Activated CD4-positive, alpha-beta T cell treated with anti-CD3 and anti-CD28 coated beads for 36 hours (primary cell): ENCODE results near the gene DUSP15. TPM values are rescaled to one million over a fixed set of nuclear protein-coding genes. Genes with fewer than 3 reads are reported as not detected.
A peak's percentile ranks its signal among the peaks of the same experiment; 100 is the strongest.

Source experiments
- ATAC-seq: fragments of 200-7000 bp; cut with Tn5 transposase; one replicate; pipeline ENCODE4 v1.10.0; 2021; ENCODE audit warnings: mild to moderate bottlenecking, moderate library complexity
- CTCF ChIA-PET: fragments of 350-600 bp; sonication (Branson Sonifier 250); formaldehyde crosslinking; loops from one replicate; lab custom pipeline; 2021; ENCODE audit warnings: antibody characterized with exemption; lab: Charles Lee
- POLR2A ChIA-PET: fragments of 350-600 bp; sonication (Branson Sonifier 250); formaldehyde crosslinking; loops from one replicate; lab custom pipeline; 2021; ENCODE audit warnings: antibody characterized with exemption, inconsistent platforms; lab: Charles Lee
- DNase-seq: peaks from one replicate; pipeline ENCODE4 v3.0.0-alpha.2; 2020
- H3K27ac Mint-ChIP-seq: one replicate; pipeline ENCODE4 v1.8.0; 2021; ENCODE audit warnings: mixed read lengths
- H3K27me3 Mint-ChIP-seq: one replicate; pipeline ENCODE4 v1.8.0; 2021; ENCODE audit warnings: mixed read lengths
- H3K36me3 Mint-ChIP-seq: one replicate; pipeline ENCODE4 v1.8.0; 2021; ENCODE audit warnings: low read depth, mixed read lengths
- H3K4me1 Mint-ChIP-seq: one replicate; pipeline ENCODE4 v1.8.0; 2021; ENCODE audit warnings: mixed read lengths
- H3K4me3 Mint-ChIP-seq: one replicate; pipeline ENCODE4 v1.8.0; 2021; ENCODE audit warnings: mild to moderate bottlenecking, moderate library complexity, mixed read lengths
- H3K9me3 Mint-ChIP-seq: one replicate; pipeline ENCODE4 v1.8.0; 2021; ENCODE audit warnings: low read depth, mixed read lengths
- intact Hi-C, 2 experiments: fragments of 100-400 bp; cut with DNase I in 1 of 2; cut with micrococcal nuclease in 1 of 2; formaldehyde crosslinking; loops; one replicate each; pipeline versions ENCODE4 v1.14.2 to v1.15.1; 2022 to 2024; cut with DNase I, micrococcal nuclease
- total RNA-seq, 2 experiments: library from RNA; stranded (reverse); gene quantifications; one replicate each; pipeline ENCODE4 v1.2.3, GENCODE V29; 2021

DUSP15 gene
- total RNA-seq, 2 experiments from 2014 or later: not detected

GRCh38 chr20:31866221-31866620, 4.1 kb downstream of the DUSP15 start:
- POLR2A ChIA-PET: no interaction called here
- DNase-seq (no peak), ATAC-seq (no peak)
- no peaks in the 10 kb centered on the region for H3K36me3 Mint-ChIP-seq
- peaks cover 10% of the 10 kb centered on the region for H3K4me1 Mint-ChIP-seq
- intact Hi-C loops: no loop called here
- H3K9me3 Mint-ChIP-seq: no peaks in the 10 kb centered on the region
- CTCF ChIA-PET: no interaction called here
- peaks cover 25% of the 10 kb centered on the region for H3K27me3 Mint-ChIP-seq
- no peak overlapping the region for H3K4me3 Mint-ChIP-seq
- no peak overlapping the region for H3K27ac Mint-ChIP-seq

GRCh38 chr20:31864521-31865400, 5.6 kb downstream of the DUSP15 start:
- Mint-ChIP-seq H3K36me3 (no peaks in the 10 kb centered on the region), H3K4me3 (no peak overlapping the region), H3K27me3 (peaks cover 25% of the 10 kb centered on the region), H3K4me1 (peaks cover 9% of the 10 kb centered on the region), H3K27ac (no peak overlapping the region), H3K9me3 (no peaks in the 10 kb centered on the region)
- CTCF ChIA-PET: interaction anchor here (0.8 to 1.1 kb wide), 3 partner anchors 10 to 220 kb away, joined by 3 read pairs; no protein-coding TSS in a partner anchor
- no peak for DNase-seq
- intact Hi-C loops: no loop called here
- no peak for ATAC-seq
- POLR2A ChIA-PET: interaction anchor here (0.5 kb wide), 1 partner anchor 14 kb away, joined by 3 read pairs; no protein-coding TSS in a partner anchor

- peaks cover 8% of the 10 kb centered on the region for H3K4me1 Mint-ChIP-seq
- intact Hi-C loops: no loop called here
- POLR2A ChIA-PET: no interaction called here
- H3K4me3 Mint-ChIP-seq: no peak overlapping the region
- no peaks in the 10 kb centered on the region for H3K9me3 Mint-ChIP-seq
- peaks cover 24% of the 10 kb centered on the region for H3K27me3 Mint-ChIP-seq
- ATAC-seq (no peak), DNase-seq (no peak)
- no peaks in the 10 kb centered on the region for H3K36me3 Mint-ChIP-seq
- no peak overlapping the region for H3K27ac Mint-ChIP-seq
- CTCF ChIA-PET: interaction anchor here (0.8 to 1.1 kb wide), 2 partner anchors 8 to 218 kb away, joined by 3 read pairs; no protein-coding TSS in a partner anchor
Observed at GRCh38 chr20:31863296-31864085, 6.8 kb downstream of the DUSP15 start.

- H3K27ac Mint-ChIP-seq: no peak overlapping the region
- ChIA-PET POLR2A (no interaction called here), CTCF (interaction anchor here (0.6 to 1.0 kb wide), 2 partner anchors 16 to 339 kb away, joined by 3 to 4 read pairs; no protein-coding TSS in a partner anchor)
- intact Hi-C loops: no loop called here
- H3K9me3 Mint-ChIP-seq: no peaks in the 10 kb centered on the region
- peaks cover 26% of the 10 kb centered on the region for H3K27me3 Mint-ChIP-seq
- no peak overlapping the region for H3K4me3 Mint-ChIP-seq
- ATAC-seq (no peak), DNase-seq (no peak)
- H3K4me1 Mint-ChIP-seq: peaks cover 8% of the 10 kb centered on the region
- no peaks in the 10 kb centered on the region for H3K36me3 Mint-ChIP-seq
Observed at GRCh38 chr20:31862506-31862905, 7.8 kb downstream of the DUSP15 start.

- H3K27ac Mint-ChIP-seq: no peak overlapping the region
- no peak for ATAC-seq
Observed at GRCh38 chr20:31862157-31862470, 8.2 kb downstream of the DUSP15 start.

GRCh38 chr20:31861385-31862156, 8.8 kb downstream of the DUSP15 start:
- peak; percentile 84 for DNase-seq
- ChIA-PET POLR2A (no interaction called here), CTCF (interaction anchor here (0.6 to 0.9 kb wide), 3 partner anchors 9 to 108 kb away, joined by 3 to 4 read pairs (median 4); no protein-coding TSS in a partner anchor)
- Mint-ChIP-seq H3K9me3 (no peaks in the 10 kb centered on the region), H3K36me3 (no peaks in the 10 kb centered on the region), H3K27me3 (peaks cover 26% of the 10 kb centered on the region), H3K27ac (no peak overlapping the region), H3K4me1 (peaks cover 8% of the 10 kb centered on the region), H3K4me3 (peak overlapping the region; percentile 24)
- intact Hi-C loops: loop anchor here in 1 of 2 experiments (1.0 kb wide), 3 partner anchors 19 to 157 kb away; partner anchors contain the start of gene PDRG1
- ATAC-seq: peak; percentile 97

More at GRCh38 chr20:31862157-31862470, 8.2 kb downstream of the DUSP15 start:
- Mint-ChIP-seq H3K27me3 (peaks cover 26% of the 10 kb centered on the region), H3K9me3 (no peaks in the 10 kb centered on the region), H3K4me3 (peak overlapping the region; percentile 24), H3K36me3 (no peaks in the 10 kb centered on the region), H3K4me1 (peaks cover 8% of the 10 kb centered on the region)
- CTCF ChIA-PET: interaction anchor here (0.6 to 1.0 kb wide), 4 partner anchors 10 to 339 kb away, joined by 3 to 4 read pairs (median 4); no protein-coding TSS in a partner anchor
- intact Hi-C loops: no loop called here
- no peak for DNase-seq
- POLR2A ChIA-PET: no interaction called here

- ChIA-PET CTCF (interaction anchor here (0.6 to 1.3 kb wide), 2 partner anchors 91 to 109 kb away, joined by 3 to 4 read pairs; partner anchors contain the start of gene PDRG1), POLR2A (no interaction called here)
- ATAC-seq: peak; percentile 40
- Mint-ChIP-seq H3K27me3 (peaks cover 26% of the 10 kb centered on the region), H3K9me3 (no peaks in the 10 kb centered on the region), H3K27ac (no peak overlapping the region), H3K4me3 (no peak overlapping the region), H3K36me3 (no peaks in the 10 kb centered on the region), H3K4me1 (peaks cover 8% of the 10 kb centered on the region)
- intact Hi-C loops: loop anchor here in 1 of 2 experiments (1.0 kb wide), 3 partner anchors 19 to 157 kb away; partner anchors contain the start of gene PDRG1
- no peak for DNase-seq
Observed at GRCh38 chr20:31861135-31861384, 9.3 kb downstream of the DUSP15 start.

- intact Hi-C loops: loop anchor here in 1 of 2 experiments (1.0 kb wide), 3 partner anchors 20 to 158 kb away; partner anchors contain the start of gene PDRG1
- ChIA-PET CTCF (interaction anchor here (0.5 to 1.4 kb wide), 10 partner anchors 9 to 249 kb away, joined by 3 to 8 read pairs (median 3); partner anchors contain the start of genes PDRG1 and TM9SF4), POLR2A (no interaction called here)
- H3K4me1 Mint-ChIP-seq: peaks cover 8% of the 10 kb centered on the region
- H3K36me3 Mint-ChIP-seq: no peaks in the 10 kb centered on the region
- H3K27me3 Mint-ChIP-seq: peaks cover 26% of the 10 kb centered on the region
- DNase-seq: no peak
- H3K27ac Mint-ChIP-seq: no peak overlapping the region
- H3K4me3 Mint-ChIP-seq: no peak overlapping the region
- no peaks in the 10 kb centered on the region for H3K9me3 Mint-ChIP-seq
- no peak for ATAC-seq
Observed at GRCh38 chr20:31860390-31861134, 9.8 kb downstream of the DUSP15 start.

- CTCF ChIA-PET: interaction anchor here (0.7 to 1.4 kb wide), 9 partner anchors 9 to 171 kb away, joined by 3 to 8 read pairs (median 3); partner anchors contain the start of gene PDRG1
- ATAC-seq: no peak
- DNase-seq: no peak
- H3K4me3 Mint-ChIP-seq: no peak overlapping the region
- peaks cover 26% of the 10 kb centered on the region for H3K27me3 Mint-ChIP-seq
- no peaks in the 10 kb centered on the region for H3K36me3 Mint-ChIP-seq
- H3K27ac Mint-ChIP-seq: no peak overlapping the region
- peaks cover 8% of the 10 kb centered on the region for H3K4me1 Mint-ChIP-seq
- H3K9me3 Mint-ChIP-seq: no peaks in the 10 kb centered on the region
- intact Hi-C loops: loop anchor here in 1 of 2 experiments (10.0 kb wide), 1 partner anchor 795 kb away; no protein-coding TSS in a partner anchor
- POLR2A ChIA-PET: no interaction called here
Observed at GRCh38 chr20:31859998-31860380, 10.3 kb downstream of the DUSP15 start.
